Nephron progenitor cell (in vitro differentiated cells): ENCODE results near the gene COL4A6.

Experiments used
- DNase-seq: peaks from one replicate; pipeline ENCODE4 v3.0.0; 2021
- H3K27ac Mint-ChIP-seq: 2 replicates; pipeline ENCODE4 v1.8.0; 2021; ENCODE audit warnings: mild to moderate bottlenecking, moderate library complexity, mixed read lengths
- H3K27me3 Mint-ChIP-seq: 2 replicates; pipeline ENCODE4 v1.8.0; 2021; ENCODE audit warnings: mild to moderate bottlenecking, low read depth, mixed read lengths; ENCODE audit not compliant: poor library complexity
- H3K36me3 Mint-ChIP-seq: 2 replicates; pipeline ENCODE4 v1.8.0; 2021; ENCODE audit warnings: low read depth, mixed read lengths
- H3K4me1 Mint-ChIP-seq: 2 replicates; pipeline ENCODE4 v1.8.0; 2021; ENCODE audit warnings: mixed read lengths
- H3K4me3 Mint-ChIP-seq: 2 replicates; pipeline ENCODE4 v1.8.0; 2021; ENCODE audit warnings: mild to moderate bottlenecking, moderate library complexity, mixed read lengths
- H3K9me3 Mint-ChIP-seq: 2 replicates; pipeline ENCODE4 v1.8.0; 2021; ENCODE audit warnings: mild to moderate bottlenecking, moderate library complexity, mixed read lengths
- TF ChIP-seq, protein P1 (sequence below): fragments of 200-600 bp; sonication (generic); IDR thresholded peaks from 2 replicates; pipeline ENCODE4 v1.5.0; 2021; ENCODE audit warnings: antibody characterized with exemption

The COL4A6 gene

DNA sequence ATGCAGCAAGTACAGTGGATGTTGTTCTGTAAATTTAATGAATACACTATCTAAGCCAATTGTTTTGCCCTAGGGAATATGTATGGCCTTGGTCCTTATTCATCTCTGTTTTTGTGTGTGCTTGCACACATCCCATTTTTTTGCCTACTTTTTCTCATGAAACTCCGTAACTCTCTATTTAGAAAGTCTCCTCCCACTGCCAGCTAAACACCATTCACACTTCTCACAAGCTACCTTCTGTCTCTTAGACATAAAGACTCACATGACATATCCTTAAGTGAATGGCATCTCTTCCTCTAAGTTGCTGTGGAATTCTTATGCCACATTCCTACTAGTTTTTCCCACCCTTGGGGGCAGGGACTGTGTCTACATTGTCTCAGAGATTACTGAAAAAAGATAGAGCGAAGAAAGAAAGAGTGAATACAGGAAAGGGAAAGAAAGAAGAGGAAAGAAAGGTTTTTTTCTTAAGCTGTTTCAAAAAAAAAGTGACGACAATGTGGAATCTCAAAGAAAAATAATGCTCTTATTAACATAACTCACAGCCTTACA lies 229.1 kb downstream of the COL4A6 start:
- H3K4me1 Mint-ChIP-seq: peaks cover 14% of the 10 kb centered on the region
- no peak for DNase-seq
- H3K36me3 Mint-ChIP-seq: peaks cover 11% of the 10 kb centered on the region
- peaks cover 3% of the 10 kb centered on the region for H3K27me3 Mint-ChIP-seq
- no peak overlapping the region for H3K4me3 Mint-ChIP-seq
- no peaks in the 10 kb centered on the region for H3K9me3 Mint-ChIP-seq
- TF ChIP-seq, protein P1, sequence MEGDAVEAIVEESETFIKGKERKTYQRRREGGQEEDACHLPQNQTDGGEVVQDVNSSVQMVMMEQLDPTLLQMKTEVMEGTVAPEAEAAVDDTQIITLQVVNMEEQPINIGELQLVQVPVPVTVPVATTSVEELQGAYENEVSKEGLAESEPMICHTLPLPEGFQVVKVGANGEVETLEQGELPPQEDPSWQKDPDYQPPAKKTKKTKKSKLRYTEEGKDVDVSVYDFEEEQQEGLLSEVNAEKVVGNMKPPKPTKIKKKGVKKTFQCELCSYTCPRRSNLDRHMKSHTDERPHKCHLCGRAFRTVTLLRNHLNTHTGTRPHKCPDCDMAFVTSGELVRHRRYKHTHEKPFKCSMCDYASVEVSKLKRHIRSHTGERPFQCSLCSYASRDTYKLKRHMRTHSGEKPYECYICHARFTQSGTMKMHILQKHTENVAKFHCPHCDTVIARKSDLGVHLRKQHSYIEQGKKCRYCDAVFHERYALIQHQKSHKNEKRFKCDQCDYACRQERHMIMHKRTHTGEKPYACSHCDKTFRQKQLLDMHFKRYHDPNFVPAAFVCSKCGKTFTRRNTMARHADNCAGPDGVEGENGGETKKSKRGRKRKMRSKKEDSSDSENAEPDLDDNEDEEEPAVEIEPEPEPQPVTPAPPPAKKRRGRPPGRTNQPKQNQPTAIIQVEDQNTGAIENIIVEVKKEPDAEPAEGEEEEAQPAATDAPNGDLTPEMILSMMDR: no peak
- peak overlapping the region; percentile 56 for H3K27ac Mint-ChIP-seq

- H3K4me1 Mint-ChIP-seq: peaks cover 5% of the 10 kb centered on the region
These were observed 234.7 kb downstream of the COL4A6 start for GRCh38 chrX:108203540-108203939.

DNA sequence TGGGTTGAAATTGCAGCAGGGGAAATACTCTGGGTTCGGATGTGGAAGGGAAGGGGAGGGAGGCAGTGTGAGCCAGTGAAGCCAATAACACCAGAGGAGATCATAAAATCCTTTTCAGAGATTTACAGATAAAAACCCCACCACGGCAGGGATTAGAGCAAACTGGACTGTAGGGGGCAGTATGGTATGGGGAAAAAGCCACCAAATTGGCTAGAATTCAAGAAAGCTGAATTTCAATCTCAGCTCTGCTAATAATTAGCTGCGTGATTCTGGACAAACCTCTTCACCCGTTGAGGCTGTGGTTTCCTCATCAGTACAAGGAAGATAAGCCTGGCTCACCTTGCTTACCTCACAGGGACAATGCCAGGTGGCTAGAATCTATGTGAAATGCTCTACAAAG lies 238.5 kb downstream of the COL4A6 start:
- Mint-ChIP-seq H3K36me3 (peaks cover 5% of the 10 kb centered on the region), H3K4me3 (no peak overlapping the region), H3K27me3 (no peaks in the 10 kb centered on the region), H3K9me3 (no peaks in the 10 kb centered on the region), H3K27ac (peak overlapping the region; percentile 7), H3K4me1 (peaks cover 5% of the 10 kb centered on the region)
- DNase-seq: peak; percentile 52
- TF ChIP-seq, protein P1: peak; percentile 59

More at GRCh38 chrX:108203540-108203939, 234.7 kb downstream of the COL4A6 start:
- no peak for DNase-seq
- no peak overlapping the region for H3K4me3 Mint-ChIP-seq
- H3K9me3 Mint-ChIP-seq: no peaks in the 10 kb centered on the region
- no peak overlapping the region for H3K27ac Mint-ChIP-seq
- TF ChIP-seq, protein P1: no peak
- H3K27me3 Mint-ChIP-seq: peaks cover 3% of the 10 kb centered on the region
- H3K36me3 Mint-ChIP-seq: peaks cover 5% of the 10 kb centered on the region

DNA sequence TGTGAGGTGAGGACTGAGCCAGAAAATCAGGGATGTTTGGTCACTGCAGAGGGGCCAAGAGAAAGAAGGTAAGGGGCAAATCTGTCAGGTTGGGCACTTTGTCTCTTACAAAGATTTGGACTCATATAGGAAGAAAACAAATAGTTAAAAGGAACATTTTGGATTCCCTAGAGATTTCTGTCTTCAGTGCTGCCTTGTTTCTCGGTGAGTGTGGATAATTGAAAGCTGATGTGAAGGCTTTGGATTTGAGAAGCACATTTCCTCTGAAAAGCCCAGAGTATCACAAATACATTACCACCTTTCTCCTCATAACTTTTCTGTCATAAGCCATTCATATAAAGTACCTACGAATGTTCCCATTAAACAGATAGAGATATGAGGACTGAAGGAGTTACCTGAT lies 239.2 kb downstream of the COL4A6 start:
- no peak for DNase-seq
- Mint-ChIP-seq H3K36me3 (peaks cover 11% of the 10 kb centered on the region), H3K9me3 (no peaks in the 10 kb centered on the region), H3K27ac (no peak overlapping the region), H3K27me3 (no peaks in the 10 kb centered on the region), H3K4me1 (peaks cover 5% of the 10 kb centered on the region), H3K4me3 (no peak overlapping the region)
- TF ChIP-seq, protein P1: no peak

- no peak for DNase-seq
- TF ChIP-seq, protein P1: no peak
- Mint-ChIP-seq H3K36me3 (peaks cover 17% of the 10 kb centered on the region), H3K4me3 (no peak overlapping the region), H3K27ac (no peak overlapping the region), H3K9me3 (no peaks in the 10 kb centered on the region), H3K27me3 (no peaks in the 10 kb centered on the region), H3K4me1 (peaks cover 5% of the 10 kb centered on the region)
These were observed 239.8 kb downstream of the COL4A6 start for GRCh38 chrX:108198420-108198819.

GRCh38 chrX:108186811-108187210 lies 251.4 kb downstream of the COL4A6 start:
- H3K9me3 Mint-ChIP-seq: no peaks in the 10 kb centered on the region
- no peak for DNase-seq
- H3K36me3 Mint-ChIP-seq: peaks cover 65% of the 10 kb centered on the region
- no peak overlapping the region for H3K4me3 Mint-ChIP-seq
- TF ChIP-seq, protein P1: no peak
- no peaks in the 10 kb centered on the region for H3K4me1 Mint-ChIP-seq
- H3K27ac Mint-ChIP-seq: no peak overlapping the region
- no peaks in the 10 kb centered on the region for H3K27me3 Mint-ChIP-seq
